ENCODE measurements around the gene SGSM1. TPM values are rescaled to one million over a fixed set of nuclear protein-coding genes. Genes with fewer than 3 reads are reported as not detected.

The SGSM1 gene
- total RNA-seq, 1 experiment from 2014 or later, result 5.1 TPM

GRCh38 chr22:24976442-24977218 is 170.6 kb downstream of the SGSM1 start:
- intact Hi-C loops (cut with micrococcal nuclease), result no loop called here

More at GRCh38 chr22:24976442-24977218, 170.6 kb downstream of the SGSM1 start:
- Histone ChIP-seq H3K4me3 (replicated peaks in 1 of 2; ENCODE audit: low read depth in 1 of 2, low read length in 2 of 2) (no peak overlapping the region), H3K9me2 (ENCODE audit: insufficient read depth) (no peaks in the 10 kb centered on the region), H3K9ac (ENCODE audit: low read length) (no peak overlapping the region), H3K27me3 (ENCODE audit: insufficient read depth, low read length) (no peaks in the 10 kb centered on the region), H3K79me2 (ENCODE audit: insufficient read depth, low read length) (peaks cover 69% of the 10 kb centered on the region), H3K4me2 (ENCODE audit: low read length) (no peak overlapping the region; the same call in 1 of the 2 replicates), H4K20me1 (ENCODE audit: insufficient read depth) (no peaks in the 10 kb centered on the region), H3K4me1 (ENCODE audit: control insufficient read depth in 1 of 2, insufficient read depth in 2 of 2, low read length in 2 of 2) (peaks cover 40 to 67% of the 10 kb centered on the region in 2 experiments), H3K27ac (ENCODE audit: low read depth, low read length) (no peak overlapping the region), H2AFZ (ENCODE audit: low read depth, low read length, poor library complexity, severe bottlenecking) (no peak overlapping the region), H3K36me3 (ENCODE audit: control insufficient read depth in 1 of 2, insufficient read depth in 2 of 2, low read length in 2 of 2) (no peaks in the 10 kb centered on the region), H3K9me3 (ENCODE audit: control insufficient read depth in 1 of 2, insufficient read depth in 1 of 2, low read depth in 1 of 2, low read length in 2 of 2) (no peaks in the 10 kb centered on the region)
- ATAC-seq (no peak), DNase-seq (ENCODE audit: low read depth, low spot score) (no peak)
- CTCF ChIA-PET, result no interaction called here
- BruUV-seq (replicated peaks), result no TSS peak
- TF ChIP-seq ZNF274 (IDR thresholded peaks at IDR 0.05; ENCODE audit: low read depth, low read length) (no peak), EGR1 (IDR thresholded peaks at IDR 0.05; ENCODE audit: low read depth) (no peak), CEBPB (IDR thresholded peaks at IDR 0.05; ENCODE audit: low read depth) (no peak)
- RAD21 ChIA-PET (ENCODE audit: low non-redundant PET in 1 of 2, low total read pairs in 2 of 2, uncharacterized antibody in 2 of 2, unreplicated experiment in 2 of 2), result no interaction called here
- POLR2A ChIA-PET, result interaction anchor here (0.6 to 1.3 kb wide), 2 partner anchors 9 to 18 kb away, joined by 3 read pairs; no protein-coding TSS in a partner anchor

Other genes starting within 250 kb of the SGSM1 start
- 7.9 TPM for gene LRRC75B, start 213.1 kb upstream of the SGSM1 start, total RNA-seq (2021; ENCODE audit: unreplicated experiment)
- gene GGT1, start 203.0 kb upstream of the SGSM1 start, total RNA-seq (2021; ENCODE audit: unreplicated experiment), result 14.0 TPM
- not detected for gene PIWIL3, start 31.5 kb upstream of the SGSM1 start, total RNA-seq (2021; ENCODE audit: unreplicated experiment)
- gene LHFPL7, start 140.5 kb downstream of the SGSM1 start, total RNA-seq (2021; ENCODE audit: unreplicated experiment), result not detected
- 36.8 TPM for gene KIAA1671, start 146.5 kb downstream of the SGSM1 start, total RNA-seq (2021; ENCODE audit: unreplicated experiment)